HEK293 (cell line): ENCODE measurements around the gene PIGZ.

Source experiments
- CTCF ChIA-PET: fragments of 350-600 bp; formaldehyde crosslinking; extraction: SDS; loops from one replicate; lab custom pipeline; 2021; ENCODE audit warnings: antibody characterized with exemption; lab: Yijun Ruan, JAX
- POLR2A ChIA-PET: fragments of 300-600 bp; formaldehyde crosslinking; extraction: SDS; loops from one replicate; lab custom pipeline; 2020; ENCODE audit warnings: antibody characterized with exemption, inconsistent platforms; lab: Yijun Ruan, JAX
- H3K27ac ChIP-seq: fragments of 200-500 bp; sonication (Bioruptor generic); 2 replicates; pipeline ENCODE4 v1.5.1; 2014; ENCODE audit warnings: low read depth, low read length, control low read depth, inconsistent platforms; ENCODE audit errors: extremely low read depth
- H3K36me3 ChIP-seq, 2 experiments: fragments of 200-500 bp in 1 of 2; sonication (Bioruptor generic) in 1 of 2; 1 replicate in 1 of 2; 2 replicates in 1 of 2; pipeline ENCODE4 v1.5.1; 2014 to 2017; ENCODE audit warnings: inconsistent platforms in 2 of 2, low read length in 2 of 2; ENCODE audit not compliant: control insufficient read depth in 2 of 2, insufficient read depth in 1 of 2
- H3K4me1 ChIP-seq: fragments of 200-500 bp; sonication (Bioruptor generic); 2 replicates; pipeline ENCODE4 v1.5.1; 2014; ENCODE audit warnings: mild to moderate bottlenecking, low read length, inconsistent platforms; ENCODE audit not compliant: control insufficient read depth, insufficient read depth
- H3K4me3 ChIP-seq: 2 replicates; pipeline ENCODE4 v1.5.1; 2011; ENCODE audit warnings: low read depth, mild to moderate bottlenecking, control low read depth, low read length, moderate library complexity
- H3K9me3 ChIP-seq: fragments of 200-500 bp; sonication (Bioruptor generic); 2 replicates; pipeline ENCODE4 v1.5.1; 2014; ENCODE audit warnings: low read depth, low read length, inconsistent platforms; ENCODE audit not compliant: control insufficient read depth, insufficient read depth
- HOXD13 ChIP-seq: sonication (generic); formaldehyde crosslinking; IDR thresholded peaks from 2 replicates; pipeline ENCODE4 v1.8.0; 2022; ENCODE audit warnings: missing genetic modification reagents, borderline replicate concordance
- PRDM2 ChIP-seq: fragments of 450-650 bp; formaldehyde crosslinking; IDR thresholded peaks from 2 replicates; pipeline ENCODE4 v1.5.1; 2016; ENCODE audit warnings: missing biosample characterization, missing genetic modification characterization, borderline replicate concordance
- SETDB1 ChIP-seq: IDR thresholded peaks from one replicate; pipeline ENCODE4 v1.6.1; 2017; ENCODE audit warnings: mild to moderate bottlenecking, low read length, moderate library complexity, mixed read lengths; ENCODE audit not compliant: insufficient read length
- ZBTB17 ChIP-seq: fragments of 450-650 bp; formaldehyde crosslinking; IDR thresholded peaks from 2 replicates; pipeline ENCODE4 v1.5.1; 2016; ENCODE audit warnings: missing biosample characterization, missing genetic modification characterization
- ZBTB8A ChIP-seq: fragments of 450-650 bp; formaldehyde crosslinking; IDR thresholded peaks from 2 replicates; pipeline ENCODE4 v1.5.1; 2016; ENCODE audit warnings: missing biosample characterization, missing genetic modification characterization
- ZNF146 ChIP-seq: fragments of 450-650 bp; formaldehyde crosslinking; IDR thresholded peaks from 2 replicates; pipeline ENCODE4 v1.5.1; 2016; ENCODE audit warnings: missing biosample characterization, missing genetic modification characterization
- ZNF214 ChIP-seq: fragments of 450-650 bp; formaldehyde crosslinking; IDR thresholded peaks from 2 replicates; pipeline ENCODE4 v1.5.1; 2017; ENCODE audit warnings: missing biosample characterization, mild to moderate bottlenecking, missing genetic modification characterization, borderline replicate concordance
- ZNF335 ChIP-seq: fragments of 450-650 bp; formaldehyde crosslinking; conservative IDR thresholded peaks from 2 replicates; pipeline ENCODE4 v1.5.1; 2016; ENCODE audit warnings: missing biosample characterization, missing genetic modification characterization
- ZNF354C ChIP-seq: fragments of 450-650 bp; formaldehyde crosslinking; IDR thresholded peaks from 2 replicates; pipeline ENCODE4 v1.5.1; 2016; ENCODE audit warnings: missing biosample characterization, missing genetic modification characterization, low read depth, borderline replicate concordance
- ZNF48 ChIP-seq: fragments of 450-650 bp; formaldehyde crosslinking; IDR thresholded peaks from 2 replicates; pipeline ENCODE4 v1.5.1; 2016; ENCODE audit warnings: missing biosample characterization, missing genetic modification characterization
- ZNF521 ChIP-seq: fragments of 450-650 bp; formaldehyde crosslinking; IDR thresholded peaks from 2 replicates; pipeline ENCODE4 v1.5.1; 2017; ENCODE audit warnings: missing biosample characterization, mild to moderate bottlenecking, missing genetic modification characterization
- ZNF610 ChIP-seq: fragments of 450-650 bp; formaldehyde crosslinking; IDR thresholded peaks from 2 replicates; pipeline ENCODE4 v1.5.1; 2016; ENCODE audit warnings: missing biosample characterization, missing genetic modification characterization, borderline replicate concordance
- ZNF629 ChIP-seq: fragments of 450-650 bp; formaldehyde crosslinking; IDR thresholded peaks from 2 replicates; pipeline ENCODE4 v1.5.1; 2017; ENCODE audit warnings: missing biosample characterization, missing genetic modification characterization
- ZNF777 ChIP-seq: fragments of 450-650 bp; formaldehyde crosslinking; IDR thresholded peaks from 2 replicates; pipeline ENCODE4 v1.5.1; 2017; ENCODE audit warnings: missing biosample characterization, missing genetic modification characterization, borderline replicate concordance
- TF ChIP-seq, protein P1 (sequence below): fragments of 450-650 bp; formaldehyde crosslinking; IDR thresholded peaks from 2 replicates; pipeline ENCODE4 v1.5.0; 2017; ENCODE audit warnings: missing biosample characterization, missing genetic modification characterization, borderline replicate concordance
- TF ChIP-seq, protein P2 (sequence below): fragments of 450-650 bp; formaldehyde crosslinking; IDR thresholded peaks from 2 replicates; pipeline ENCODE4 v1.5.1; 2017; ENCODE audit warnings: missing biosample characterization, missing genetic modification characterization
- TF ChIP-seq, protein P3 (sequence below): fragments of 450-650 bp; formaldehyde crosslinking; IDR thresholded peaks from 2 replicates; pipeline ENCODE4 v1.5.1; 2016; ENCODE audit warnings: missing biosample characterization, missing genetic modification characterization

PIGZ gene

GRCh38 chr3:196966526-196967401 is 1.9 kb downstream of the PIGZ start:
- ChIA-PET CTCF (no interaction called here), POLR2A (no interaction called here)
- Histone ChIP-seq H3K4me3 (no peak overlapping the region), H3K36me3 (no peaks in the 10 kb centered on the region), H3K9me3 (no peaks in the 10 kb centered on the region), H3K27ac (no peak overlapping the region), H3K4me1 (no peaks in the 10 kb centered on the region)
- no peak for TF ChIP-seq ZNF335
- TF ChIP-seq ZBTB8A (tag by site-specific recombination): no peak
- TF ChIP-seq, all 188 proteins: peak for 0

DNA sequence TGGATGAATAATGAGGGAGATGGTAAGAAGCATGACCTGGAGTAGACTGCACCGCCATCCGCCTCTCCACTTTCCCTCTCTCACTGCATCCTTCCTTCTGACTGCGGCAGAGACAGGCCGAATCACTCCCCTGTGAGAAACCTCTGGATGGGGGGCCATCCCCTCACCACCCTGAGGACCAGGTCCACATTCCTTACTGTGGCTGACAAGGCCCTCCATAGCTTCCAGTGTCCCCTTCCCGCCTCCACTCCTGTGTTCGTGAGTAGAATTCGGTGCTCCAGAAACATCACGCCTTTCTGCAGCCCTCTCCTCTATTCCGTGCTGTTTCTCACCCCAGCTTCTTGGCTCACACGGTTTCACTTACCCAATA is 2.8 kb downstream of the PIGZ start:
- Histone ChIP-seq H3K9me3 (no peaks in the 10 kb centered on the region), H3K36me3 (no peaks in the 10 kb centered on the region), H3K4me3 (no peak overlapping the region), H3K4me1 (no peaks in the 10 kb centered on the region)
- TF ChIP-seq PRDM2 (tag by site-specific recombination): no peak
- TF ChIP-seq, all 188 proteins: peak for 0
- no peak overlapping the region for H3K27ac ChIP-seq
- POLR2A ChIA-PET: no interaction called here
- CTCF ChIA-PET: no interaction called here

DNA sequence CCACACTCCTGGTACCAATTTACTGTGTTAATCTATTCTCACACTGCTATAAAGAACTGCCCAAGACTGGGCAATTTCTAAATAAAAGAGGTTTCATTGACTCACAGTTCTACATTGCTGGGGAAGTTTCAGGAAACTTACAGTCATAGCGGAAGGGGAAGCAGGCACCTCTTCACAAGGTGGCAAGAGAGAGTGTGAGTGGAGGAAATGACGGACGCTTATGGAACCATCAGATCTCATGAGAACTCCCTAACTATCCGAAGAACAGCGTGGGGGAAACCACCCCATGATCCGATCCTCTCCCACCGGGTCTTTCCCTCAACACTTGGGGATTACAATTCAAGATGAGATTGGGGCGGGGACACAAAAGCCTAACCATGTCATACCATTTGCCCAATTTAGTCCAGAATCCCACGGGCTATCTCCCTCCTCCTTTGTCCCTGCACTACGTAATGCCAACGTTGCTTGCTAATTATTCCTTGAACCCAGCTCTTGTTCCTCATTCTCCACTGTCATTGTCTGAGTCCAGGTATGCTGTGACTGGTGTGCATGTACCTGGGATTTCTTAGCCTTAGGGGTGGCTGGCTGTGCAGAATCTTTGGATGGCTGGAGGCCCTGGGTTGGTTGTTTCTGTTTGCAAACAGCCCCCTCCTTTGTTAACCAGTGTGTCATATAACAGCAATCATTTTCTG is 3.4 kb downstream of the PIGZ start:
- Histone ChIP-seq H3K27ac (no peak overlapping the region), H3K4me1 (no peaks in the 10 kb centered on the region), H3K9me3 (no peaks in the 10 kb centered on the region), H3K36me3 (no peaks in the 10 kb centered on the region), H3K4me3 (no peak overlapping the region)
- POLR2A ChIA-PET: no interaction called here
- CTCF ChIA-PET: no interaction called here
- TF ChIP-seq ZNF777 (no peak), HOXD13 (no peak), ZNF629 (tag by site-specific recombination) (no peak), ZNF48 (no peak), ZNF521 (tag by site-specific recombination) (no peak), SETDB1 (no peak), ZNF146 (tag by site-specific recombination) (no peak), ZNF214 (tag by site-specific recombination) (no peak), ZNF610 (tag by site-specific recombination) (no peak), ZNF354C (no peak), ZBTB17 (no peak)
- TF ChIP-seq, protein P1, sequence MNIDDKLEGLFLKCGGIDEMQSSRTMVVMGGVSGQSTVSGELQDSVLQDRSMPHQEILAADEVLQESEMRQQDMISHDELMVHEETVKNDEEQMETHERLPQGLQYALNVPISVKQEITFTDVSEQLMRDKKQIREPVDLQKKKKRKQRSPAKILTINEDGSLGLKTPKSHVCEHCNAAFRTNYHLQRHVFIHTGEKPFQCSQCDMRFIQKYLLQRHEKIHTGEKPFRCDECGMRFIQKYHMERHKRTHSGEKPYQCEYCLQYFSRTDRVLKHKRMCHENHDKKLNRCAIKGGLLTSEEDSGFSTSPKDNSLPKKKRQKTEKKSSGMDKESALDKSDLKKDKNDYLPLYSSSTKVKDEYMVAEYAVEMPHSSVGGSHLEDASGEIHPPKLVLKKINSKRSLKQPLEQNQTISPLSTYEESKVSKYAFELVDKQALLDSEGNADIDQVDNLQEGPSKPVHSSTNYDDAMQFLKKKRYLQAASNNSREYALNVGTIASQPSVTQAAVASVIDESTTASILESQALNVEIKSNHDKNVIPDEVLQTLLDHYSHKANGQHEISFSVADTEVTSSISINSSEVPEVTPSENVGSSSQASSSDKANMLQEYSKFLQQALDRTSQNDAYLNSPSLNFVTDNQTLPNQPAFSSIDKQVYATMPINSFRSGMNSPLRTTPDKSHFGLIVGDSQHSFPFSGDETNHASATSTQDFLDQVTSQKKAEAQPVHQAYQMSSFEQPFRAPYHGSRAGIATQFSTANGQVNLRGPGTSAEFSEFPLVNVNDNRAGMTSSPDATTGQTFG (tag by site-specific recombination): no peak
- TF ChIP-seq, protein P2, sequence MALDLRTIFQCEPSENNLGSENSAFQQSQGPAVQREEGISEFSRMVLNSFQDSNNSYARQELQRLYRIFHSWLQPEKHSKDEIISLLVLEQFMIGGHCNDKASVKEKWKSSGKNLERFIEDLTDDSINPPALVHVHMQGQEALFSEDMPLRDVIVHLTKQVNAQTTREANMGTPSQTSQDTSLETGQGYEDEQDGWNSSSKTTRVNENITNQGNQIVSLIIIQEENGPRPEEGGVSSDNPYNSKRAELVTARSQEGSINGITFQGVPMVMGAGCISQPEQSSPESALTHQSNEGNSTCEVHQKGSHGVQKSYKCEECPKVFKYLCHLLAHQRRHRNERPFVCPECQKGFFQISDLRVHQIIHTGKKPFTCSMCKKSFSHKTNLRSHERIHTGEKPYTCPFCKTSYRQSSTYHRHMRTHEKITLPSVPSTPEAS (tag by site-specific recombination): no peak
- TF ChIP-seq, protein P3, sequence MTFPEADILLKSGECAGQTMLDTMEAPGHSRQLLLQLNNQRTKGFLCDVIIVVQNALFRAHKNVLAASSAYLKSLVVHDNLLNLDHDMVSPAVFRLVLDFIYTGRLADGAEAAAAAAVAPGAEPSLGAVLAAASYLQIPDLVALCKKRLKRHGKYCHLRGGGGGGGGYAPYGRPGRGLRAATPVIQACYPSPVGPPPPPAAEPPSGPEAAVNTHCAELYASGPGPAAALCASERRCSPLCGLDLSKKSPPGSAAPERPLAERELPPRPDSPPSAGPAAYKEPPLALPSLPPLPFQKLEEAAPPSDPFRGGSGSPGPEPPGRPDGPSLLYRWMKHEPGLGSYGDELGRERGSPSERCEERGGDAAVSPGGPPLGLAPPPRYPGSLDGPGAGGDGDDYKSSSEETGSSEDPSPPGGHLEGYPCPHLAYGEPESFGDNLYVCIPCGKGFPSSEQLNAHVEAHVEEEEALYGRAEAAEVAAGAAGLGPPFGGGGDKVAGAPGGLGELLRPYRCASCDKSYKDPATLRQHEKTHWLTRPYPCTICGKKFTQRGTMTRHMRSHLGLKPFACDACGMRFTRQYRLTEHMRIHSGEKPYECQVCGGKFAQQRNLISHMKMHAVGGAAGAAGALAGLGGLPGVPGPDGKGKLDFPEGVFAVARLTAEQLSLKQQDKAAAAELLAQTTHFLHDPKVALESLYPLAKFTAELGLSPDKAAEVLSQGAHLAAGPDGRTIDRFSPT: no peak
